Trophoblast cell (in vitro differentiated cells and primary cell): Measurements from ENCODE around the gene ST3GAL4. TPM values are rescaled to one million over a fixed set of nuclear protein-coding genes. Genes with fewer than 3 reads are reported as not detected.

ENCODE experiments used
- DNase-seq, 2 donors: peaks; one replicate each; pipeline ENCODE4 v3.0.0-alpha.2; 2016
- H2AFZ ChIP-seq: 2 replicates; pipeline ENCODE4 v1.6.1; 2013; ENCODE audit warnings: low read length, moderate library complexity, mild to moderate bottlenecking; ENCODE audit not compliant: insufficient read depth, poor library complexity
- H2AK5ac ChIP-seq: 2 replicates; pipeline ENCODE4 v1.6.1; 2013; ENCODE audit warnings: mild to moderate bottlenecking, low read length
- H2BK120ac ChIP-seq: 2 replicates; pipeline ENCODE4 v1.6.1; 2013; ENCODE audit warnings: low read length, mild to moderate bottlenecking, moderate library complexity; ENCODE audit not compliant: insufficient read depth, poor library complexity
- H2BK12ac ChIP-seq: 2 replicates; pipeline ENCODE4 v1.6.1; 2013; ENCODE audit warnings: mild to moderate bottlenecking, low read length, moderate library complexity
- H2BK5ac ChIP-seq: 2 replicates; pipeline ENCODE4 v1.6.1; 2013; ENCODE audit warnings: low read length, low read depth, moderate library complexity, mild to moderate bottlenecking; ENCODE audit not compliant: poor library complexity
- H3K14ac ChIP-seq: 2 replicates; pipeline ENCODE4 v1.6.1; 2013; ENCODE audit warnings: mild to moderate bottlenecking, low read length
- H3K18ac ChIP-seq: 2 replicates; pipeline ENCODE4 v1.6.1; 2013; ENCODE audit warnings: mild to moderate bottlenecking, low read length
- H3K23ac ChIP-seq: 2 replicates; pipeline ENCODE4 v1.6.1; 2013; ENCODE audit warnings: low read length
- H3K27ac ChIP-seq: 2 replicates; pipeline ENCODE4 v1.5.1; 2013; ENCODE audit warnings: low read depth, mild to moderate bottlenecking, inconsistent platforms, low read length, moderate library complexity
- H3K27me3 ChIP-seq: 2 replicates; pipeline ENCODE4 v1.6.1; 2013; ENCODE audit warnings: inconsistent platforms, mild to moderate bottlenecking, low read length, moderate library complexity; ENCODE audit not compliant: insufficient read depth
- H3K36me3 ChIP-seq, 2 experiments: 1 replicate in 1 of 2; 2 replicates in 1 of 2; pipeline ENCODE4 v1.6.1; 2013; ENCODE audit warnings: low read length in 2 of 2, mild to moderate bottlenecking in 2 of 2, moderate library complexity in 1 of 2; ENCODE audit not compliant: insufficient read depth in 2 of 2, control insufficient read depth in 1 of 2
- H3K4ac ChIP-seq: 2 replicates; pipeline ENCODE4 v1.6.1; 2013; ENCODE audit warnings: low read depth, mild to moderate bottlenecking, low read length, moderate library complexity
- H3K4me1 ChIP-seq, 2 experiments: 1 replicate in 1 of 2; 2 replicates in 1 of 2; pipeline ENCODE4 v1.6.1; 2013; ENCODE audit warnings: low read length in 2 of 2, mild to moderate bottlenecking in 2 of 2, moderate library complexity in 1 of 2; ENCODE audit not compliant: insufficient read depth in 2 of 2, control insufficient read depth in 1 of 2
- H3K4me2 ChIP-seq: 2 replicates; pipeline ENCODE4 v1.6.1; 2013; ENCODE audit warnings: inconsistent platforms, mild to moderate bottlenecking, low read length, moderate library complexity
- H3K4me3 ChIP-seq: 2 replicates; pipeline ENCODE4 v1.5.1; 2013; ENCODE audit warnings: mild to moderate bottlenecking, low read depth, low read length, inconsistent platforms
- H3K79me1 ChIP-seq: one replicate; pipeline ENCODE4 v1.6.1; 2013; ENCODE audit warnings: low read length
- H3K79me2 ChIP-seq: 2 replicates; pipeline ENCODE4 v1.6.1; 2013; ENCODE audit warnings: low read length, mild to moderate bottlenecking; ENCODE audit not compliant: control insufficient read depth, insufficient read depth, poor library complexity
- H3K9ac ChIP-seq: 2 replicates; pipeline ENCODE4 v1.6.1; 2013; ENCODE audit warnings: mild to moderate bottlenecking, low read length
- H3K9me3 ChIP-seq: 2 replicates; pipeline ENCODE4 v1.6.1; 2013; ENCODE audit warnings: low read depth, mild to moderate bottlenecking, control low read depth, inconsistent platforms, low read length; ENCODE audit not compliant: insufficient read depth
- H4K12ac ChIP-seq: 2 replicates; pipeline ENCODE4 v1.6.1; 2013; ENCODE audit warnings: low read depth, mild to moderate bottlenecking, low read length, moderate library complexity
- H4K8ac ChIP-seq: 2 replicates; pipeline ENCODE4 v1.6.1; 2013; ENCODE audit warnings: low read depth, mild to moderate bottlenecking, low read length, moderate library complexity
- H4K91ac ChIP-seq: one replicate; pipeline ENCODE4 v1.6.1; 2013; ENCODE audit warnings: low read depth, mild to moderate bottlenecking, low read length, moderate library complexity
- WGBS: extraction: QIAGEN DNeasy Blood & Tissue Kit; methylation state at CpG from one replicate; pipeline ENCODE4 v1.1.7; 2013; ENCODE audit warnings: missing lambda C conversion rate; ENCODE audit not compliant: insufficient read length, insufficient coverage; ENCODE audit errors: extremely low coverage; 5-methylcytosine and 5-hydroxymethylcytosine counted together
- polyA plus RNA-seq: library from polyadenylated mRNA; stranded (reverse); fragments of 200-250 nt; gene quantifications from 2 replicates; pipeline ENCODE4 v1.2.3, GENCODE V29; 2013

The ST3GAL4 gene, protein sequence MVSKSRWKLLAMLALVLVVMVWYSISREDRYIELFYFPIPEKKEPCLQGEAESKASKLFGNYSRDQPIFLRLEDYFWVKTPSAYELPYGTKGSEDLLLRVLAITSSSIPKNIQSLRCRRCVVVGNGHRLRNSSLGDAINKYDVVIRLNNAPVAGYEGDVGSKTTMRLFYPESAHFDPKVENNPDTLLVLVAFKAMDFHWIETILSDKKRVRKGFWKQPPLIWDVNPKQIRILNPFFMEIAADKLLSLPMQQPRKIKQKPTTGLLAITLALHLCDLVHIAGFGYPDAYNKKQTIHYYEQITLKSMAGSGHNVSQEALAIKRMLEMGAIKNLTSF
- polyA plus RNA-seq = 16.1 and 17.5 TPM in 2 replicates

GRCh38 chr11:126355324-126355925 lies at the start of gene ST3GAL4:
Gene ST3GAL4, plus strand, starts transcription at chr11:126355686. Its CDS starts 50,470 bp downstream, at chr11:126406156.
- Histone ChIP-seq H2BK5ac (peak within 1 kb of the TSS; percentile 66), H4K8ac (peak within 1 kb of the TSS; percentile 93), H3K4me3 (peak within 1 kb of the TSS; percentile 90), H3K4ac (peak within 1 kb of the TSS; percentile 12), H4K12ac (peak within 1 kb of the TSS; percentile 56), H3K4me1 (peaks cover 11 to 18% of the 10 kb centered on the region in 2 experiments), H3K27me3 (no peaks in the 10 kb centered on the region), H3K9ac (peak within 1 kb of the TSS; percentile 97), H2BK12ac (no peak within 1 kb of the TSS), H3K36me3 (no peaks in the 10 kb centered on the region), H2AK5ac (peak within 1 kb of the TSS; percentile 82), H3K4me2 (peak within 1 kb of the TSS; percentile 97), H3K79me1 (peaks cover 10% of the 10 kb centered on the region), H4K91ac (peak within 1 kb of the TSS; percentile 80), H3K27ac (no peak within 1 kb of the TSS), H3K14ac (peak within 1 kb of the TSS; percentile 91), H2BK120ac (peak within 1 kb of the TSS; percentile 34), H3K23ac (no peak within 1 kb of the TSS), H3K18ac (peak within 1 kb of the TSS; percentile 71), H2AFZ (peak within 1 kb of the TSS; percentile 84), H3K9me3 (no peaks in the 10 kb centered on the region), H3K79me2 (peaks cover 10% of the 10 kb centered on the region)
- peak in 1 of 2 donors; percentile 56 for DNase-seq
- no CpG with 5 or more reads among the region's 71 CpGs for WGBS

DNA sequence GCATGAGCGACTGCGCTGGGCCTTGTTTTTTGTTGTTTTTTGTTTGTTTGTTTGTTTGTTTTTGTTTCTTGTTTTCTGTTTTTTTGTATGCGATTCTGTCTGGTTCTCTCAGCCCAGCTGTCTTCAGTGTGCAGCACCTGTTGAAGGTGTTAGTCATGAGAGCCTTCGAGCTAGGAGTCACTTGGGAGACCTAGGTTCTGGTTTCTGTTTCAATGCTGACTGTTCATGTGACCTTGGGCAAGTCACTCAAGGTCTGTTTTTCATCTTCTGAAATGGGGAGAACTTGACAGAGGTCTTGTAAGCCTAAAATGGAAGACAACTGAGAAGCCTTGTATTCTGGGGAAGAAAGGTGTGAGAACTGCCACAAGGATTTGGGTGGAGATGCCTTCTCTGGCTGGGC lies 49.8 kb upstream of the ST3GAL4 start:
- no peak overlapping the region for H3K14ac ChIP-seq
- no peak overlapping the region for H3K27ac ChIP-seq
- peaks cover 0 to 4% of the 10 kb centered on the region in 2 experiments for H3K4me1 ChIP-seq
- no CpG with 5 or more reads among the region's 4 CpGs for WGBS
- no peaks in the 10 kb centered on the region for H3K27me3 ChIP-seq
- no peak overlapping the region for H3K9ac ChIP-seq
- H3K18ac ChIP-seq = no peak overlapping the region
- no peak overlapping the region for H2BK12ac ChIP-seq
- no peak overlapping the region for H3K23ac ChIP-seq
- H4K8ac ChIP-seq = no peak overlapping the region
- no peaks in the 10 kb centered on the region for H3K9me3 ChIP-seq
- no peak overlapping the region for H3K4me2 ChIP-seq
- no peak overlapping the region for H3K4ac ChIP-seq
- H4K91ac ChIP-seq = no peak overlapping the region
- H2AK5ac ChIP-seq = no peak overlapping the region
- no peak overlapping the region for H2AFZ ChIP-seq
- H4K12ac ChIP-seq = no peak overlapping the region
- peaks cover 5% of the 10 kb centered on the region for H3K79me1 ChIP-seq
- H3K4me3 ChIP-seq = no peak overlapping the region
- no peak for DNase-seq
- H2BK120ac ChIP-seq = no peak overlapping the region
- H2BK5ac ChIP-seq = no peak overlapping the region
- H3K36me3 ChIP-seq = peaks cover 0 to 2% of the 10 kb centered on the region in 2 experiments
- peaks cover 4% of the 10 kb centered on the region for H3K79me2 ChIP-seq

- H2AFZ ChIP-seq = no peak overlapping the region
- H3K14ac ChIP-seq = no peak overlapping the region
- H2BK120ac ChIP-seq = no peak overlapping the region
- H3K27me3 ChIP-seq = no peaks in the 10 kb centered on the region
- no peak overlapping the region for H2BK12ac ChIP-seq
- H4K8ac ChIP-seq = no peak overlapping the region
- no peak overlapping the region for H3K4me3 ChIP-seq
- H4K91ac ChIP-seq = no peak overlapping the region
- H4K12ac ChIP-seq = no peak overlapping the region
- H2BK5ac ChIP-seq = no peak overlapping the region
- no CpG with 5 or more reads among the region's 5 CpGs for WGBS
- H3K23ac ChIP-seq = no peak overlapping the region
- H3K4ac ChIP-seq = no peak overlapping the region
- no peak overlapping the region for H3K4me2 ChIP-seq
- no peaks in the 10 kb centered on the region for H3K36me3 ChIP-seq
- no peaks in the 10 kb centered on the region for H3K9me3 ChIP-seq
- H3K79me2 ChIP-seq = peaks cover 4% of the 10 kb centered on the region
- no peak overlapping the region for H2AK5ac ChIP-seq
- peak in 1 of 2 donors; percentile 58 for DNase-seq
- H3K27ac ChIP-seq = no peak overlapping the region
- H3K18ac ChIP-seq = no peak overlapping the region
- H3K79me1 ChIP-seq = peaks cover 5% of the 10 kb centered on the region
- no peak overlapping the region for H3K9ac ChIP-seq
- H3K4me1 ChIP-seq = peaks cover 0 to 4% of the 10 kb centered on the region in 2 experiments
These were observed 47.8 kb upstream of the ST3GAL4 start for GRCh38 chr11:126307706-126308105.

DNA sequence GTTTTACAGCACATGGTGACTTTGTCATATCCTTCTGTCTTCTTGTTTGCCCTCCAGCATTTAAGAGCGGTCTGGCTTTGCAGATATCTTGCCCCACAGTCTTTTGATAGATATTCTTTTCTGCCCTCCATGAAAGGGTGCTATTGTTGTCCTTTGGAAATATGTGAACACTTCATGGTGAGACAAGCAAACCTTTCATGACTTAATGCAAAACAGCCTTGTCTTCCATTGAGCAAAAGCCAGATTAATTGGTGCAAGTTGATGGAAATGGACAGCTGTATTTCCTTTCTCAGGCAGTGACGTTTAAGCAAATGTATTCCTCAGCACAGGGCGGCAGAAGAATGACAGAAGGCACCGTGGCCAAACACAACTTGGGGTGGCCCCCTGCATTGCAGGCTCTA lies 47.2 kb upstream of the ST3GAL4 start:
- peaks cover 5% of the 10 kb centered on the region for H3K79me1 ChIP-seq
- no peak overlapping the region for H2BK120ac ChIP-seq
- H3K14ac ChIP-seq = no peak overlapping the region
- H2AK5ac ChIP-seq = no peak overlapping the region
- WGBS = no CpG with 5 or more reads among the region's 4 CpGs
- DNase-seq = no peak
- H3K18ac ChIP-seq = no peak overlapping the region
- peaks cover 0 to 4% of the 10 kb centered on the region in 2 experiments for H3K4me1 ChIP-seq
- no peak overlapping the region for H3K23ac ChIP-seq
- no peak overlapping the region for H4K8ac ChIP-seq
- H3K4ac ChIP-seq = no peak overlapping the region
- no peaks in the 10 kb centered on the region for H3K27me3 ChIP-seq
- H4K91ac ChIP-seq = no peak overlapping the region
- H4K12ac ChIP-seq = no peak overlapping the region
- no peak overlapping the region for H2BK5ac ChIP-seq
- no peak overlapping the region for H2BK12ac ChIP-seq
- no peak overlapping the region for H3K4me3 ChIP-seq
- H2AFZ ChIP-seq = no peak overlapping the region
- H3K27ac ChIP-seq = no peak overlapping the region
- no peaks in the 10 kb centered on the region for H3K9me3 ChIP-seq
- H3K4me2 ChIP-seq = no peak overlapping the region
- H3K79me2 ChIP-seq = peaks cover 4% of the 10 kb centered on the region
- no peak overlapping the region for H3K9ac ChIP-seq
- H3K36me3 ChIP-seq = no peaks in the 10 kb centered on the region
